Nephron (organoid): ENCODE data around the gene MIEF1.
A peak's percentile ranks its signal among the peaks of the same experiment; 100 is the strongest.

Experiments used
- H3K27ac Mint-ChIP-seq, 3 experiments: 2 replicates each; pipeline ENCODE4 v1.8.0; 2020; ENCODE audit warnings: mixed read lengths in 3 of 3, mild to moderate bottlenecking in 2 of 3, moderate library complexity in 1 of 3
- H3K27me3 Mint-ChIP-seq: 2 replicates; pipeline ENCODE4 v1.8.0; 2021; ENCODE audit warnings: low read depth, mild to moderate bottlenecking, moderate library complexity, mixed read lengths
- H3K36me3 Mint-ChIP-seq: 2 replicates; pipeline ENCODE4 v1.8.0; 2020; ENCODE audit warnings: low read depth, mixed read lengths
- H3K4me1 Mint-ChIP-seq: 2 replicates; pipeline ENCODE4 v1.8.0; 2020; ENCODE audit warnings: mixed read lengths
- H3K4me3 Mint-ChIP-seq, 3 experiments: 2 replicates each; pipeline ENCODE4 v1.8.0; 2020; ENCODE audit warnings: mild to moderate bottlenecking in 3 of 3, mixed read lengths in 3 of 3, moderate library complexity in 2 of 3
- H3K9me3 Mint-ChIP-seq: 2 replicates; pipeline ENCODE4 v1.8.0; 2020; ENCODE audit warnings: mixed read lengths
- CTCF ChIP-seq, 3 experiments: fragments of 200-600 bp; sonication (generic); IDR thresholded peaks; one replicate each; pipeline ENCODE4 v1.5.0; 2021; ENCODE audit warnings: antibody characterized with exemption in 3 of 3; ENCODE audit not compliant: unreplicated experiment in 3 of 3

MIEF1 gene

GRCh38 chr22:39530692-39531331 is 28.7 kb downstream of the MIEF1 start:
- Mint-ChIP-seq H3K4me1 (peaks cover 55% of the 10 kb centered on the region), H3K9me3 (no peaks in the 10 kb centered on the region), H3K4me3 (peak overlapping the region; percentile 91 to 95 (median 95)), H3K27me3 (no peaks in the 10 kb centered on the region), H3K36me3 (peaks cover 14% of the 10 kb centered on the region), H3K27ac (peak overlapping the region; percentile 38 to 69 (median 69))
- peak; percentile 17 to 25 (median 24) for TF ChIP-seq CTCF (IDR thresholded peaks at IDR 0.05; ENCODE audit: unreplicated experiment in 3 of 3)

- H3K4me1 Mint-ChIP-seq = peaks cover 50% of the 10 kb centered on the region
- H3K27me3 Mint-ChIP-seq = no peaks in the 10 kb centered on the region
- peaks cover 14% of the 10 kb centered on the region for H3K36me3 Mint-ChIP-seq
- H3K4me3 Mint-ChIP-seq = peak within 1 kb of the TSS; percentile 91 to 95 (median 95)
- H3K27ac Mint-ChIP-seq = peak within 1 kb of the TSS; percentile 69 to 98 (median 82)
- no peaks in the 10 kb centered on the region for H3K9me3 Mint-ChIP-seq
- no peak for TF ChIP-seq CTCF (IDR thresholded peaks at IDR 0.05; ENCODE audit: unreplicated experiment in 3 of 3)
Measured at GRCh38 chr22:39532215-39533073, 30.4 kb downstream of the MIEF1 start, which contains the start of gene RPS19BP1. Gene RPS19BP1, minus strand, starts transcription at chr22:39532748. Its CDS starts 10 bp downstream, at chr22:39532738.

- no peak for TF ChIP-seq CTCF (IDR thresholded peaks at IDR 0.05; ENCODE audit: unreplicated experiment in 3 of 3)
- H3K4me1 Mint-ChIP-seq = peaks cover 33% of the 10 kb centered on the region
Measured at GRCh38 chr22:39534092-39534506, 32.0 kb downstream of the MIEF1 start.

GRCh38 chr22:39534591-39535356 is 32.7 kb downstream of the MIEF1 start:
- H3K4me1 Mint-ChIP-seq = peaks cover 27% of the 10 kb centered on the region
- peak; percentile 97 to 98 (median 98) for TF ChIP-seq CTCF (IDR thresholded peaks at IDR 0.05; ENCODE audit: unreplicated experiment in 3 of 3)
- no peaks in the 10 kb centered on the region for H3K9me3 Mint-ChIP-seq
- H3K27me3 Mint-ChIP-seq = no peaks in the 10 kb centered on the region
- H3K4me3 Mint-ChIP-seq = peak overlapping the region; percentile 42 to 67 (median 62)
- H3K27ac Mint-ChIP-seq = peak overlapping the region in 2 of 3 experiments; percentile 17 to 60
- H3K36me3 Mint-ChIP-seq = peaks cover 13% of the 10 kb centered on the region

More at GRCh38 chr22:39534092-39534506, 32.0 kb downstream of the MIEF1 start:
- Mint-ChIP-seq H3K4me3 (peak overlapping the region; percentile 42 to 67 (median 62)), H3K27me3 (no peaks in the 10 kb centered on the region), H3K36me3 (peaks cover 14% of the 10 kb centered on the region), H3K27ac (peak overlapping the region in 2 of 3 experiments; percentile 17 to 60), H3K9me3 (no peaks in the 10 kb centered on the region)

- no peak overlapping the region for H3K4me3 Mint-ChIP-seq
- peaks cover under 1% of the 10 kb centered on the region for H3K27me3 Mint-ChIP-seq
- peaks cover 23% of the 10 kb centered on the region for H3K4me1 Mint-ChIP-seq
- H3K9me3 Mint-ChIP-seq = no peaks in the 10 kb centered on the region
- no peak overlapping the region for H3K27ac Mint-ChIP-seq
- H3K36me3 Mint-ChIP-seq = peaks cover 9% of the 10 kb centered on the region
- no peak for TF ChIP-seq CTCF (IDR thresholded peaks at IDR 0.05; ENCODE audit: unreplicated experiment in 3 of 3)
Measured at GRCh38 chr22:39535357-39535725, 33.3 kb downstream of the MIEF1 start.
